NCI-H524 treated with DMSO at 0.1 percent for 48 hours (cell line): Measurements from ENCODE around the gene ANXA10.
"Not testable (repeated sequence)": the region's sequence is repeated elsewhere in the genome, so short reads cannot be mapped to it uniquely, and the experiment has no call there.

Source experiments
- DNase-seq: peaks from one replicate; lab custom pipeline; 2025; lab: John Stamatoyannopoulos, UW

ANXA10 gene

DNA sequence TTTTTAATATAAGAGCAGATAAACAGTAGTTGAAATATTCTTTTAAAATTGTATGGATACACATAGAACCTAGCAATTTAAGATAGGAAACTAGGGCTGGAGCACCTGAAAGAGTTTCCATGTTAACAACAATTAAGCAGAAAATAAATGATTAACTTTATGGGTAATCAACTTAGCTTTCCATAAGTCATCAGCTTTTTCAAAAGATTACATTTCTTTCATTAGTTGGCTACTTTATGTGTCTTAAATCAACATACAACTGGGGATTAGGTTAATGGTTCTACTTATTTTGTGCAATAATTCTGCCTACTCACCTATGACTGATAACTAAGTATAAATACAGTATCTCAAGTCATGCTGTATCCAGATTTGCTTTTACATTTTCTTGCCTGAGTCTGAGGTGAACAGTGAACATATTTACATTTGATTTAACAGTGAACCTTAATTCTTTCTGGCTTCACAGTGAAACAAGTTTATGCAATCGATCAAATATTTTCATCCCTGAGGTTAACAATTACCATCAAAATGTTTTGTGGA lies at the start of gene ANXA10:
ANXA10 (plus strand) TSS at position 362 of the 537 bp plus-strand sequence; CDS start at position 526, 164 bp downstream.
- DNase-seq = no peak

GRCh38 chr4:168045354-168045753 lies 47.0 kb upstream of the ANXA10 start:
- no peak for DNase-seq

GRCh38 chr4:168050002-168050401 lies 42.3 kb upstream of the ANXA10 start:
- no peak for DNase-seq

DNA sequence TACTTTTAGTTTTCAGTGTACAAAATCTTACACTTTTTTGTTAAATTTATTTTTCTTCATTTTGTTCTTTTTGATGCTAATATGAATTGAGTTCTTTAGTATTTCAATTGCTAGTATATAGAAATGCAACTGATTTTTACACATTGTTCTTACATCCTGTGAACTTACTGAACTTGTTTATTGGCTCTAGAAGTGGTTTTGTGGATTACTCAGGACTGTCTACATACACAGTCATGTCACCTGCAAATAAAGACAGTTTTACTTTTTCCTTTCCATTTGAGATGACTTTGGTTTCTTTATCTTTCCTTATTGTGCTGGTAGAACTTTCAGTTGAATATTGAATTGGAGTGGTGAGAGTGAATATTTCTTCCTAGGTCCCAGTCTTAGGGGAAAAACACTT lies 40.8 kb upstream of the ANXA10 start:
- no peak for DNase-seq

- DNase-seq = no peak
Measured at GRCh38 chr4:168057412-168057811, 34.9 kb upstream of the ANXA10 start.

DNA sequence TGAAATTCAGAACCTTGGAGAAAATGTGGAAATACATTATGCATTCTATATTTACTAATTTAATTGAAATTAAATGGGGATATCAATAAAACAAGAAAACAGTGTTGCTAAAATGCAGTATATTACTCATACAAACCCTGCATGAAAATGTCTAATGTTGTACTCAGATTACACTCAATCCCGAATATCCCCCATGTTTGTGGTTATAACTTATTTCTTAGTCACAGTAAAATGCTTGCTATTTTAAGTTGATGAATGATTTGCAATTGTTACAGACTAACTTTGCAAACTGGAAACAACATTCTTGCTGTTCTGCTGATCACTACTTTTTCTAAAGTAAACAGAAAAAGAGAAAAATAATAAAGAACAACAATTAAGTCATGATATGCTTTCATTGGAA lies 33.1 kb upstream of the ANXA10 start:
- DNase-seq = no peak

GRCh38 chr4:168063031-168063430 lies 29.3 kb upstream of the ANXA10 start:
- DNase-seq = no peak

- DNase-seq = no peak
Measured at GRCh38 chr4:168070903-168071302, 21.4 kb upstream of the ANXA10 start.

- DNase-seq = no peak
Measured at GRCh38 chr4:168071304-168071703, 21.0 kb upstream of the ANXA10 start.

DNA sequence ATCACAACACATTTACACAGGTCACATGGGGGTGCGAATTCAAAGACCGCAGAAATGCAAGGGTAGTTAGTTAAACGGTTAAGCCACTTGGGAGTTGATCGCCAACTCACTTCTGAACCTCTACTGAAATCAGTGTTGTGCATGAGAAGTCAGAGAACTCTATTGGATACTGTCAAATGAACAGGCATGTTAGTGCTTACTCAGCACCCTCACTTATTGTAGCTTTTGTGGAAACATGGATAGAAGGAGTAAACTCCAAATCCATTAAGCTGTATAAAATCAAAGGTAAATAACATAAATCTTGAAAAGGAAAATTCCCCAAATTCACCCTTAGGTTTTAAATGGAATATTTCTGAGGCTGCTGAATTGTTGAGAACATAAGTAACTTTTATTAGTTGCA lies 17.5 kb upstream of the ANXA10 start:
- no peak for DNase-seq

GRCh38 chr4:168076989-168077725 lies 15.2 kb upstream of the ANXA10 start:
- no peak for DNase-seq

- DNase-seq = no peak
Measured at GRCh38 chr4:168077726-168078239, 14.6 kb upstream of the ANXA10 start.

DNA sequence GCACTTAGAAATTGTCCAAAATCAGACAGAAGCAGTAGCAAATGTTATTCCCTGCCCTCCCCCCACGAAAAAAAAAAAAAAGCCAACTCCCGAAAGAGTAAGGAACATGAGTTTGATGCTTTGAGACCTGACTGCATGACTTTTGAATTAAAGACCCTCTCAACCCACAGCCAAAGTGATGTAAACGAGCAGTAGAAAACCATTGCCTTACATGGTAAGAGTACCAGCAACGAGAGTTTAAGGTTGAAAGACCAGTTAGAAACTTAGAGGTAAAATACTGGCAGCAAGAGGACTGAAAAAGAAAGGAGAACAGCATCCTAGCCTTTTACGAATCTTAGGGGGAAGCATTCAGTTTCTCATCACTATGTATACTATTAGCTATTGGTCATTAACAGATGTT lies 10.0 kb upstream of the ANXA10 start:
- no peak for DNase-seq

GRCh38 chr4:168095776-168096406 lies 3.6 kb downstream of the ANXA10 start:
- DNase-seq = no peak

GRCh38 chr4:168096407-168096784 lies 4.1 kb downstream of the ANXA10 start:
- no peak for DNase-seq

GRCh38 chr4:168097161-168097560 lies 4.8 kb downstream of the ANXA10 start:
- DNase-seq = no peak

- DNase-seq = no peak
Measured at GRCh38 chr4:168098248-168098717, 5.9 kb downstream of the ANXA10 start.

DNA sequence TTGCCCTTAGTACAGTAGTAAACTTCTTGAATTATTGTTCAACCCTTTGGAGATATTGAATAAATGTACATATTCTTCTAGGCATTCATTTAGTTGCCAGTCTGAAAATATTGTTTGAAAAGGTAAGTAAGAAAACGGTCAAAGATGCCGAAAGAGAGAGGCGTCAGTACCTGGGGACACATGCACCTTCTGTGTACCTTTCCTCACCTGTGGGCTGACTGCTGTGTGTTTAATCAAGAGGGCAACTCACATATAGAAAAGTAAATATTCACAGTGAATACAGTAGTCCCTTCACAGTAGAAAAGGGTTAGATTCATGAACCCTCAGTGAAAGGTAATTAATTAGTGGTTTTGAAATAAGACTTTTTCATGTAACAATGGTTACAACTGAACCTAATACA lies 6.9 kb downstream of the ANXA10 start:
- no peak for DNase-seq

DNA sequence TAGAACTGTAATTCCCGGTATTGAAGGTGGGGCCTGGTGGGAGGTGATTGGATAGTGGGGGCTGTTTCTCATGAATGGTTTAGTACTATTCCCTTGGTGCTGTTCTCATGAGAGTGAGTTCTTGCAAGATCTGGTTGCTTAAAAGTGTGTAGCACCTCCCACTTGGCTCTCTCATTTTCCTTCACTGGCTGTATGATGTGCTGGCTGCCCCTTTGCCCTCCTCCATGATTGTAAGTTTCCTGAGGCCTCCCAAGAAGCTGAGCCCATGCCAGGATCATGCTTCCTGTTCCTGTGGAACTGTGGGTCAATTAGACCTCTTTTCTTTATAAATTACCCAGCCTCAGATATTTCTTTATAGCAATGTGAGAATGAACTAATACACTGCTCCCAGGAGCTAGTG lies 8.7 kb downstream of the ANXA10 start:
- no peak for DNase-seq

- DNase-seq = no peak
Measured at GRCh38 chr4:168102403-168102802, 10.1 kb downstream of the ANXA10 start.

DNA sequence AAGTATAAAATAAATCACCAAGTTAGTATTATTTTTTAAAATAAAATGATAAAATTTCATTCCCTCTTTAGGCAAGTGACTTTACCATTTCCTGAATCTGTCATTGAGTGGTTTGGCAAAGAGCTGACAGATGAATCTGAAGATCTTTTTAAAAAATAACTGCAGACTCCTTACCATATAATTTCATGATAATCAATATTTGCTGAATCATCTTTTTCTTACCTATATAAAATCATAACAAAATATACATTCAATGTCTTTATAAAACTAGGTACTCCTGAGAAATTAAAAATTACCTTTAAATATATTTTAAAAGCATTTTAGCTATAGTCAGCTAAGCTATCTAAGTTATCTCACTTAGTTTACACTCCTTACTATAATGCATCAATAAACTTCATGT lies 17.2 kb downstream of the ANXA10 start:
- no peak for DNase-seq

DNA sequence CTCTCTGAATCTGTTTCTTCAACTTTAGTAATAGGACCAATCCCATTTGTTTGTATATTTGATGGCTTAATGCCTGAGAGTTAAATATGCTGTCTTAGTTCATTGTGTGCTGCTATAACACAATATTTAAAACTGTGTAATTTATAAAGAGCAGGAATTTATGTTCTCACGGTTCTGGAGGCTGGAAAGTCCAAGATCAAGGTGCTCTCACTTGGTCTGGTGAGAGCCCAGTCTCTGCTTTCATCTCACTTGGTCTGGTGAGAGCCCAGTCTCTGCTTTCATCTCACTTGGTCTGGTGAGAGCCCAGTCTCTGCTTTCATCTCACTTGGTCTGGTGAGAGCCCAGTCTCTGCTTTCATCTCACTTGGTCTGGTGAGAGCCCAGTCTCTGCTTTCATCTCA lies 20.7 kb downstream of the ANXA10 start:
- not testable (repeated sequence) for DNase-seq

DNA sequence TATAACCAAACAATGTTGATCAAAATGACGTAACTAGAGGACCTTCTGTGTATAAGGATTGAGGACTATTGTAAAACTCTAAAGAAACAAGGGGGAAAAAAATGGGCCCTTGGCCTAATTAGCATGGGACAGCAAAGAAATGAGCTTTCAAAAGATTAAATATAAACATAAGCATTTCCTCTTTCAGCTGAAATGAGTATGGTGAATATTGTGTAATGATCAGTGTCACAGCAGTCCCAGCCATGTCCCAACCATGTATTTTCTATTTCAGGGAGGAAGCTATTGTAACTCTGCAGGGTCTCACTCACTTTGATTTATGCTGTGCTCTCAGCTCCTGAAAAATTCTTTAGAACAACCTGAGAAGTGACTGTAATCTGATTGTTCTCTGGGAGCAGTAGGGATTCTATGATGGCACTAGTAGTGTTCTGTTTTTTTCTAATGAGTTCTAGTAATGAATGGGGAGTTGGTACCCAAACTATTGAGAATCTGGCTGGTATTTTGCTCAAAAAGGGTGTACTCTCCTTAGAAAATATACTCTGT lies 25.8 kb downstream of the ANXA10 start:
- DNase-seq = no peak
